T-cell (primary cell): ENCODE data around the gene SLC9A9. TPM values are rescaled to one million over a fixed set of nuclear protein-coding genes. Genes with fewer than 3 reads are reported as not detected.

Source experiments
- ATAC-seq, 4 experiments: fragments of 200-7000 bp in 3 of 4; fragments of 150-1000 bp in 1 of 4; cut with Tn5 transposase; replicated peaks in 1 of 4; 1 replicate in 3 of 4; 2 replicates in 1 of 4; pipeline ENCODE4 v1.10.0; 2021; ENCODE audit warnings: moderate library complexity in 3 of 4, mild to moderate bottlenecking in 2 of 4, moderate number of reproducible peaks in 1 of 4
- CTCF ChIA-PET, 2 donors: fragments of 300-600 bp; sonication (Branson Sonifier 250); formaldehyde crosslinking; loops; one replicate each; lab custom pipeline; 2022; ENCODE audit warnings: antibody characterized with exemption in 2 of 2; lab: Charles Lee
- POLR2A ChIA-PET, 2 donors: fragments of 300-600 bp; sonication (Branson Sonifier 250); formaldehyde crosslinking; loops; one replicate each; lab custom pipeline; 2022; ENCODE audit warnings: antibody characterized with exemption in 2 of 2; lab: Charles Lee
- DNase-seq, 35 experiments: peaks; one replicate each; pipeline versions ENCODE4 v3.0.0 to v3.0.0-alpha.2; 2013 to 2023
- H3K27ac ChIP-seq: one replicate; pipeline ENCODE4 v1.5.1; 2013; ENCODE audit warnings: low read length
- H3K27me3 ChIP-seq, 2 experiments: replicated peaks in 1 of 2; 1 replicate in 1 of 2; 2 replicates in 1 of 2; pipeline versions ENCODE4 v1.6.1 to v1.7.0; 2013; ENCODE audit warnings: low read length in 1 of 2, mixed read lengths in 1 of 2; ENCODE audit not compliant: control insufficient read depth in 2 of 2, insufficient read depth in 2 of 2; ENCODE audit errors: extremely low read depth in 1 of 2
- H3K36me3 ChIP-seq, 2 donors: 1 replicate in 1 of 2; 2 replicates in 1 of 2; pipeline versions ENCODE4 v1.6.1 to v1.7.0; 2013; ENCODE audit warnings: low read length in 1 of 2; ENCODE audit not compliant: control insufficient read depth in 2 of 2, insufficient read depth in 1 of 2; ENCODE audit errors: extremely low read depth in 1 of 2
- H3K4me1 ChIP-seq, 2 experiments: 1 replicate in 1 of 2; 2 replicates in 1 of 2; pipeline versions ENCODE4 v1.6.1 to v1.7.0; 2013; ENCODE audit warnings: low read length in 2 of 2, mixed read lengths in 1 of 2; ENCODE audit not compliant: insufficient read depth in 2 of 2, control insufficient read depth in 1 of 2; ENCODE audit errors: extremely low read depth in 1 of 2
- H3K4me3 ChIP-seq, 2 donors: 1 replicate in 1 of 2; 2 replicates in 1 of 2; pipeline versions ENCODE4 v1.5.1 to v1.7.0; 2013; ENCODE audit warnings: mild to moderate bottlenecking in 2 of 2, low read length in 1 of 2, moderate library complexity in 1 of 2; ENCODE audit not compliant: control insufficient read depth in 1 of 2; ENCODE audit errors: extremely low read depth in 1 of 2
- H3K9me3 ChIP-seq: 2 replicates; pipeline ENCODE4 v1.7.0; 2013
- H3K27ac Mint-ChIP-seq, 2 donors: one replicate each; pipeline ENCODE4 v1.8.0; 2020 to 2021; ENCODE audit warnings: mild to moderate bottlenecking in 2 of 2, mixed read lengths in 2 of 2
- H3K27me3 Mint-ChIP-seq, 2 donors: one replicate each; pipeline ENCODE4 v1.8.0; 2021 to 2022; ENCODE audit warnings: mixed read lengths in 2 of 2
- H3K36me3 Mint-ChIP-seq: one replicate; pipeline ENCODE4 v1.8.0; 2021; ENCODE audit warnings: mixed read lengths
- H3K4me1 Mint-ChIP-seq, 3 donors: one replicate each; pipeline ENCODE4 v1.8.0; 2020 to 2022; ENCODE audit warnings: mixed read lengths in 3 of 3, mild to moderate bottlenecking in 1 of 3
- H3K4me3 Mint-ChIP-seq, 3 donors: one replicate each; pipeline ENCODE4 v1.8.0; 2020 to 2022; ENCODE audit warnings: mild to moderate bottlenecking in 3 of 3, mixed read lengths in 3 of 3, moderate library complexity in 3 of 3
- H3K9me3 Mint-ChIP-seq, 3 donors: one replicate each; pipeline ENCODE4 v1.8.0; 2020 to 2022; ENCODE audit warnings: mixed read lengths in 3 of 3
- WGBS: methylation state at CpG from one replicate; pipeline ENCODE4 v1.1.5; 2013; ENCODE audit warnings: missing lambda C conversion rate; ENCODE audit not compliant: insufficient coverage; 5-methylcytosine and 5-hydroxymethylcytosine counted together
- total RNA-seq, 35 experiments: library from RNA in 6 of 35; stranded (reverse) in 6 of 35; fragments of 120-200 nt in 1 of 35; gene quantifications; one replicate each; pipeline versions ENCODE4 v1.2.1 to v1.2.4 and lab custom pipeline; 2013 to 2026

The SLC9A9 gene
- total RNA-seq, 5 donors from 2014 or later (not counting 1 experiment from before 2014, with no cell fraction given): 11.2 to 36.8 (median 17.8) TPM

DNA sequence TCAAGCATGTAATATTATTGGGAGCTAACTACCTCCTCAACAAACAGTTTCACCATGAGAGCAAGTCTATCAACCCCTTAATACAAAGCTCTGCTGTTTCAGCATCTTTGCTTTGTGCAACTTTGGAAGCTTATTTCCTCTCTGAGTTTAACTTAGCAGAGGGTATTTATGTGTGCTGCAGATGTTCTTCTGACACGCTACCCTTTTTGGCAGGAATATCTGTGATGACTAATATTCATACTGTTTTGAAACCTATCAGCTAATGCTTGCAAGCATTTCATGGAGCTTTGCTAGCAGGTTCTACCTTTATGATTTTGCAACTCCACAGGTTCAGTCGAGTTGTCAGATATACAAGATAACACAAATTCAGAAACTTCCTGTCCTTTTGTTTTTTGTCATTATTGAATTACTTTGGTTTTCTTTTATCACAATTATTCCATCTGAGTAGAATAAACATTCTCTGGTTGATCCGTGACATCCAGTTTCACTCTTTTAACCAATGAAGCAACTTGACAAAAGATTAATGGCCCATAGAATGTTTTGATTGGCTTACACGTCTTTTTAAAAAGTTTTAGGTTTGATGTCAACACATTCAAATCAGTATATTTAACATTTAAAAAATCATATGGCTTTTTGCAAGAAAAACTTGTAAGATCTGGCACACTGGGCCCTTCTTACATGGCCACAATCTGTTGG lies 1.7 kb upstream of the SLC9A9 start:
- no peaks in the 10 kb centered on the region for H3K27me3 Mint-ChIP-seq
- Histone ChIP-seq H3K4me3 (no peak overlapping the region), H3K27me3 (no peaks in the 10 kb centered on the region), H3K27ac (peak overlapping the region; percentile 33), H3K4me1 (peaks cover 6 to 28% of the 10 kb centered on the region in 2 experiments), H3K36me3 (no peaks in the 10 kb centered on the region), H3K9me3 (no peaks in the 10 kb centered on the region)
- peaks cover 55 to 63% (median 57%) of the 10 kb centered on the region in 3 donors for H3K4me1 Mint-ChIP-seq
- H3K4me3 Mint-ChIP-seq: peak overlapping the region; percentile 36 to 97 (median 92)
- H3K36me3 Mint-ChIP-seq: no peaks in the 10 kb centered on the region
- ATAC-seq: peak in 2 of 4 experiments; percentile 27 to 34
- DNase-seq: peak in 1 of 35 experiments; percentile 13
- H3K9me3 Mint-ChIP-seq: no peaks in the 10 kb centered on the region
- peak overlapping the region; percentile 76 to 86 for H3K27ac Mint-ChIP-seq
- WGBS: no CpG with 5 or more reads among the region's 4 CpGs
- ChIA-PET CTCF (interaction anchor here in 1 of 2 donors (0.5 to 1.9 kb wide), 4 partner anchors 35 to 1222 kb away, joined by 3 to 5 read pairs (median 3); no protein-coding TSS in a partner anchor), POLR2A (interaction anchor here (0.6 to 1.0 kb wide), 2 partner anchors 25 to 121 kb away, joined by 3 read pairs; partner anchors contain the start of gene DIPK2A (in 1 of the 2))

DNA sequence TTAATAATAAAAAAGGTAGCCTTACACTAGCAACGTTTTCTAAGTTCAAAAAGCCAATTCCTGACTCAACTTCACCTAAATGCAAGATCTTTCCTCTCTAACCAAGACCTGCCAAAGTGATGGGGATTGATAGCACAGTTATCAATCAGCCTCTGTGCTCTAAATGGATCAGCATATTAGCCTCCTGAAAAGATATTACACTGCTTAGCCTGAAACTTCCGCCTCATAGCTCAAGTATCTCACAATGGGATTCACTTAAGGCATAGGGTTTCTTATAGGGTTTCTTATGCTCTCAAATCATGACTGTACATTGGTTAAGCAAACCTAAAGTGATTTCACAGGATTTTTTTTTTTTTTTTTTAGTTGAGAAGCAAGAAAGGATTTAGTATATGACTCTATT lies 436 bp upstream of the SLC9A9 start:
- Histone ChIP-seq H3K4me3 (peak overlapping the region in 1 of 2 donors; percentile 67), H3K36me3 (no peaks in the 10 kb centered on the region), H3K27me3 (no peaks in the 10 kb centered on the region), H3K4me1 (peaks cover 5 to 18% of the 10 kb centered on the region in 2 experiments), H3K27ac (peak overlapping the region; percentile 62), H3K9me3 (no peaks in the 10 kb centered on the region)
- ATAC-seq (no peak), DNase-seq (peak in 1 of 35 experiments; percentile 16)
- Mint-ChIP-seq H3K4me1 (peaks cover 50 to 63% (median 58%) of the 10 kb centered on the region in 3 donors), H3K4me3 (peak overlapping the region; percentile 92 to 97 (median 92)), H3K27ac (peak overlapping the region; percentile 95), H3K9me3 (no peaks in the 10 kb centered on the region), H3K36me3 (no peaks in the 10 kb centered on the region), H3K27me3 (no peaks in the 10 kb centered on the region)
- ChIA-PET POLR2A (interaction anchor here in 1 of 2 donors (1.0 to 1.3 kb wide), 2 partner anchors 24 to 123 kb away, joined by 3 read pairs; partner anchors contain the start of gene DIPK2A), CTCF (interaction anchor here (1.0 to 1.9 kb wide), 3 partner anchors 23 to 123 kb away, joined by 3 to 5 read pairs (median 3); partner anchors contain the start of gene DIPK2A (in 1 of the 2))
- no CpG with 5 or more reads among the region's 2 CpGs for WGBS

DNA sequence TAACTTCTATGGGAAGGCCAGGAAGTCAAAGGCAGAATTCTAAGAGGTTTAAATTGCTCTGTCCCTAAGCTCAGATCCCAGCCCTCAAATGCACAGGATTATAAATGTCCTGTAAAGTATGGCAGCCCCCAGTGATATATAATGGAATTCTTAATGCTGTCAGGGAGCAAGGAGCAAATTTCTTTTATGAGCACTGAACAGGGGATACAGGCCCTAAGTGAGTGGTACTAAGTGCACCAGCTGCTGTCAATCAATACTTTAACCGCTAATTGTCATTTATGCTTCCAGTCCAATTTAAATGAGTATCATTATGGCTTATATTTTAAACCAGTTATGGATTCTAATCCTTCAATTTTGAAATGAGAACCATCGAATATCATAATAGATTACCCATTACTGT lies 4.7 kb downstream of the SLC9A9 start:
- no peak overlapping the region for H3K4me3 ChIP-seq
- Mint-ChIP-seq H3K27ac (no peak overlapping the region), H3K36me3 (peaks cover 9% of the 10 kb centered on the region), H3K4me1 (peaks cover 54 to 59% (median 59%) of the 10 kb centered on the region in 3 donors), H3K4me3 (no peak overlapping the region), H3K27me3 (no peaks in the 10 kb centered on the region), H3K9me3 (no peaks in the 10 kb centered on the region)
- H3K27me3 ChIP-seq: no peaks in the 10 kb centered on the region
- peaks cover 0 to 6% of the 10 kb centered on the region in 2 experiments for H3K4me1 ChIP-seq
- ATAC-seq (no peak), DNase-seq (no peak)
- no peaks in the 10 kb centered on the region for H3K36me3 ChIP-seq
- CTCF ChIA-PET: interaction anchor here in 1 of 2 donors (0.6 kb wide), 1 partner anchor 402 kb away, joined by 3 read pairs; no protein-coding TSS in a partner anchor
- no CpG with 5 or more reads among the region's 2 CpGs for WGBS
- H3K27ac ChIP-seq: no peak overlapping the region
- POLR2A ChIA-PET: no interaction called here
- H3K9me3 ChIP-seq: no peaks in the 10 kb centered on the region

DNA sequence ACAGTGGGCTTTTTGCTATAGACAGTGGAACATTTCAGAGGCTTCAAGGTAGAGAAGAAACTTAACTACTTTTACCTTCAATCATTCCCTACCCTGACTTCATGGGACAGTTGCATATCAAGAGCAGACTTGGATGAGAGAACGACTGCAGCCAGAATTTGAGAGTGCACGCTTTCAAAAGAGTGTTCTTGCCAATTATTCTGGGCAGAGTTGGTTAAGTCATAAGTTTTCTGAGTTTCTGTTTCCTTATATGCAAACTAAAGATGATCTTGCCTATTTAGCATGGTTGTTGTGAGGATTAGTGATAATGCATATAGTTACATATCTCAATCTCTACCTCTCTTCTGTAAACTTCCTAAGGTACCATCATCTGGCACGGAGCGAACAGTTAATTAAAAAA lies 7.6 kb downstream of the SLC9A9 start:
- ChIA-PET POLR2A (no interaction called here), CTCF (no interaction called here)
- no peak overlapping the region for H3K27ac ChIP-seq
- H3K27ac Mint-ChIP-seq: no peak overlapping the region
- no peaks in the 10 kb centered on the region for H3K27me3 Mint-ChIP-seq
- DNase-seq (no peak), ATAC-seq (no peak)
- H3K4me1 Mint-ChIP-seq: peaks cover 42 to 50% (median 43%) of the 10 kb centered on the region in 3 donors
- peaks cover 14% of the 10 kb centered on the region for H3K36me3 Mint-ChIP-seq
- H3K9me3 Mint-ChIP-seq: no peaks in the 10 kb centered on the region
- no peak overlapping the region for H3K4me3 ChIP-seq
- no peaks in the 10 kb centered on the region for H3K27me3 ChIP-seq
- no peak overlapping the region for H3K4me3 Mint-ChIP-seq
- H3K9me3 ChIP-seq: no peaks in the 10 kb centered on the region
- peaks cover 0 to 4% of the 10 kb centered on the region in 2 donors for H3K36me3 ChIP-seq
- WGBS: no CpG with 5 or more reads among the region's 4 CpGs
- no peaks in the 10 kb centered on the region for H3K4me1 ChIP-seq

DNA sequence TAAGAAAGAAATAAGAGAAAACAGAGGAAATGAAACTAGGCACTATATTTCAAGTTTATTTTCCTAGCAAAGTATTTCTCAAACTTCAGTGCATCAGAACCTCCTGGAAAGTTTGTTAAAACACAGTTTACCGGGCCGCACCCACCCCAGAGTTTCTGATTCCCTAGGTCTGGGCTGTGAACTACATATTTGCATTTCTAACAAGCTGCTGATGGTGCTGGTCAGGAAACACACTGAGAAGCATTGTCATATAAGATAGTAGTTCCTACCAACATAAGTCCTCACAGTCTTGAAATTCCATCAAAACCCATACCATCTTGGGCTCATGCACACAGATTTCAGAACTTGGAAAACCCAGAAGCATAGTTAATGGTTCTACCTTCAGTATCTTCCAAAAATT lies 8.3 kb downstream of the SLC9A9 start:
- Mint-ChIP-seq H3K4me3 (no peak overlapping the region), H3K27me3 (no peaks in the 10 kb centered on the region), H3K9me3 (no peaks in the 10 kb centered on the region), H3K4me1 (peaks cover 36 to 48% (median 42%) of the 10 kb centered on the region in 3 donors), H3K36me3 (peaks cover 19% of the 10 kb centered on the region), H3K27ac (no peak overlapping the region)
- H3K4me3 ChIP-seq: no peak overlapping the region
- H3K27me3 ChIP-seq: no peaks in the 10 kb centered on the region
- ChIA-PET CTCF (no interaction called here), POLR2A (no interaction called here)
- H3K9me3 ChIP-seq: no peaks in the 10 kb centered on the region
- no peaks in the 10 kb centered on the region for H3K4me1 ChIP-seq
- WGBS: no CpG with 5 or more reads among the region's 2 CpGs
- no peak for DNase-seq
- peaks cover 0 to 4% of the 10 kb centered on the region in 2 donors for H3K36me3 ChIP-seq
- no peak for ATAC-seq
- no peak overlapping the region for H3K27ac ChIP-seq

DNA sequence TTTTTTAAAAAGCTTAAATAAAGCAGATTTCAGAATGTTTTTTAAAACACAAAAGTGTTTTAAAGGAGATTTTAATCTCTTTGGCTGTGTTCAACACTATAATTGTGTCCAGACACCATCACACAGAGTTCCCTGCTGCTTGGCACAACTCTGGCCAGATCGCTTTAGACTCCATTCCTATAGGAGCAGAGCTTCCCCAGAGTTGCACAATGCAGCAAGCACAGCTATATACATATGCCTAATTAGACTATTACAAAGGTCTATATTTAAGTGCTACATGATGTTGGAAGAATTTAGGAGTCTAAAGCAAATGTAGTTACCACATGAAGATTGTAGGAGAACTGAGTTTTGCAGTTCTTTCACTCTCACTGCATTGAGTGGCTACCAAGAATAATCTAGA lies 11.2 kb downstream of the SLC9A9 start:
- H3K4me3 ChIP-seq: no peak overlapping the region
- H3K27me3 ChIP-seq: no peaks in the 10 kb centered on the region
- peaks cover 26 to 43% (median 36%) of the 10 kb centered on the region in 3 donors for H3K4me1 Mint-ChIP-seq
- peaks cover 21% of the 10 kb centered on the region for H3K36me3 Mint-ChIP-seq
- no peak overlapping the region for H3K4me3 Mint-ChIP-seq
- H3K27ac ChIP-seq: no peak overlapping the region
- H3K27me3 Mint-ChIP-seq: no peaks in the 10 kb centered on the region
- CTCF ChIA-PET: no interaction called here
- no peak for ATAC-seq
- POLR2A ChIA-PET: no interaction called here
- H3K9me3 ChIP-seq: no peaks in the 10 kb centered on the region
- no peaks in the 10 kb centered on the region for H3K9me3 Mint-ChIP-seq
- no peak overlapping the region for H3K27ac Mint-ChIP-seq
- no CpG with 5 or more reads among the region's 1 CpG for WGBS
- H3K36me3 ChIP-seq: peaks cover 0 to 4% of the 10 kb centered on the region in 2 donors
- DNase-seq: no peak
- no peaks in the 10 kb centered on the region for H3K4me1 ChIP-seq
